Limb (tissue), 2 donors: ENCODE results near the gene SNX8.

ENCODE experiments used
- DNase-seq, 2 donors: peaks; one replicate each; pipeline ENCODE4 v3.0.0-alpha.2; 2016; ENCODE audit errors: extremely low spot score in 2 of 2

Gene SNX8

DNA sequence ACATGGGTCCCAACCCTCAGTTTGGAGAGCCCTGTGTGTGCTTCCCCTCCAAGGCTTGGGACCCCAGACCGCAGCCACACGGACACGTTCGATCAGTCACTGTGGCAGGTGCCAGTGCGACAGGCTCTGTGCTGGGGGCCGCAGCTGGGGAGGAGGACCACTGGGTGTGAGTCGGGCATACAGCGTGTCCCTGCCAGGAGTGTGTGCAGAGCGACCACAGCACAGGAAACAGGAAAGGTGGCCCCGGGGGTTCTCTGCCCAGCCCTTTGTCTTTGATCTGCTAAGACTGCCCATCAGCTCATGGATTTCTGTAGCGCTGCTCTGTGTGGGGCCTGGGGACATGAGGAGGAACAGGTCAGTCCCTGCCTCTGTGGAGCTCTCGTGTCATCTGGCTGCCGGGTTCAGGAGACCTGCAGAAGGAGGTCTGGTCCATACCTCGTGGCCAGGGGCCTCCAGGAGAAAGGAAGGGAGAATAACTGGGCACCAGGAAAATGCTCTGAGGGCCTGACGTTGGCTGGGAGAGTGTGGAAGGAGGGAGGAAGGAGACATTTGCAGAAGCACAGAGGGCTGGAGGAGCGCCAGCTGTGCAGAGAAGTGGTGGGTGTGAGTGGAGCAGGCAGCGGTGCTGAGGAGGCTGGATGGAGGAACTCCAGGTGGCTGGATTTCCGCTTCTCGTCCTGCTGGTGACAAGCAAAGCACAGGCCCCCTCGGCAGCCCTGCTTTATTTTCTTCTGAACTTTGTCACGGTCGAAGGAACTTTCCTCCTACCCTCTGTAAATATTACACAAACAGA lies 68.2 kb downstream of the SNX8 start:
- DNase-seq, result peak in 1 of 2 donors; percentile 23

DNA sequence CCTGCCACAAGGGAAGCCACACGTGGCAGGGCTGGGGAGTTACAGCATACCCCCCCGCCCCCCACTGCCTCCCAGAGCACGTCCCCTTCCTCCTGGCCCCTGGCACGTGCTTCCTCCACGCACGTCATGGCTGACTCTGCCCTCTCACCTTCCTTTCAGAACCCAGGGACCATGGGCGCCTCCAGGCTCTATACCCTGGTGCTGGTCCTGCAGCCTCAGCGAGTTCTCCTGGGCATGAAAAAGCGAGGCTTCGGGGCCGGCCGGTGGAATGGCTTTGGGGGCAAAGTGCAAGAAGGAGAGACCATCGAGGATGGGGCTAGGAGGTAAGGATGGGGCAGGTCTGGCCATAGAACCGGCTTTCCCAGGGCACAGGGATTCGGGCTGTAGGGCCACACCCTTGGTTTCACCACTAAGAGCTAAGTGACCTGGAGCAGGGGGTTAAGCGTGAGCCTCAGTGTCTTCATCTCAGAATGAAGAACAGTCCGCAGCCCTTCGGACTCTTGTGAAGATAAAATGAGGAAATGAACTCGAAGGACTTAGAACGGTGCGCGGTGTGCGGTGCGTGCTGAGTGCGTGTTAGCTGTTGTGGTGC lies 69.7 kb downstream of the SNX8 start:
- DNase-seq, result no peak

DNA sequence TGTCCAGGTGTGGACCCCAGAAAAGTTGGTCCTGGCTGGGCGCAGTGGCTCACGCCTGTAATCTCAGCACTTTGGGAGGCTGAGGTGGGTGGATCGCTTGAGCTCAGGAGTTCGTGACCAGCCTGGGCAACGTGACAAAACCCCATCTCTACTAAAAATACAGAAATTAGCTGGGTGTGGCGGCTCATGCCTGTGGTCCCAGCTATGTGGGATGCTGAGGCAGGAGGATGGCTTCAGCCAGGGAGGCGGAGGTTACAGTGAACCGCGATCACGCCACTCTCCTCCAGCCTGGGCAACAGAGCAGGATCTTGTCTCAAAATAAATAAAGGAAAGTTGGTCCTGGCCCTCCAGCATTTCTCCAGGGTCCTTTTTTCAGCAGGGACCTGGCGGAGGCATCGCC lies 70.8 kb downstream of the SNX8 start:
- DNase-seq, result no peak

DNA sequence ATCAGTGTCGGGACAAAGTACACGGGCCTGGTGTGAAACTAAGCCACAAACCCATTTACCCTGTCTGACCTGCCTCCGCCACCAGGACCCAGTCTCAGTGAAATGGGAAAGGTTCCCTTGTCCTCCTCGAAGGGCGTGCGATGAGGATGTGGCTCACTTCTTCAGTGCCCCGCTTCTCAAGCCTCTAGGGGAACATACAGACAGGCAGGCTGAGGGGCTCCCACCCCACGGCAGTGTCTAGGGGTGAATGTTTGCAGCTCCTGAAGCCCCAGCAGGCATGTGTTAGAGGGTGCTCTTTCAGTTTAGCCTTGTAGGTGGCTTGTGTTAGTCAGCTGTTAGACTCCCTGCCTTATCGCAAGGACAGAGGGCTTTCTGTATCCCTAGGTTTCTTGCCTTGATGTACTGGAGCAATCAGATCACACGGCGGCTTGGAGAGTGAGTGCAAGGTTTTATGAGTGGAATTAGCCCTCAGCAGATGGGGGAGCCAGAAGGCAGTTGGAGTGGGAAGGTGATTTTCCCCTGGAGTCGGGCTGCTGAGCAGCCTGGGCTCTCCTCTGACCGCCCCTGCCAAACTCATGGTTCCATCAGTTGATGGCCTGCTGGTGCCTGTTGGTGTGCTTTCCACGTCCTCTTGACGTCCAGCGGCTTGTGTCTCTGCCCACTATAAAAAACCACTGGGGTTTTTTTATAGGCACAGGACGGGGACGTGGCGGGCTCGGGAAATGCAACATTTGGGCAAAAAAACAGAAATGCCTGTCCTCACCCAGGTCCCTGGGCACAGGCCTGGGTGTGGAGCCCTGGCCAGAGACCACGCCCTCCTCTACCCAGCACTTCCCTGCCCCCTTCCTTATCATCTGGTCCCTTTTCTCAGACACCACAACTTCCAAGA lies 71.5 kb downstream of the SNX8 start:
- no peak for DNase-seq

DNA sequence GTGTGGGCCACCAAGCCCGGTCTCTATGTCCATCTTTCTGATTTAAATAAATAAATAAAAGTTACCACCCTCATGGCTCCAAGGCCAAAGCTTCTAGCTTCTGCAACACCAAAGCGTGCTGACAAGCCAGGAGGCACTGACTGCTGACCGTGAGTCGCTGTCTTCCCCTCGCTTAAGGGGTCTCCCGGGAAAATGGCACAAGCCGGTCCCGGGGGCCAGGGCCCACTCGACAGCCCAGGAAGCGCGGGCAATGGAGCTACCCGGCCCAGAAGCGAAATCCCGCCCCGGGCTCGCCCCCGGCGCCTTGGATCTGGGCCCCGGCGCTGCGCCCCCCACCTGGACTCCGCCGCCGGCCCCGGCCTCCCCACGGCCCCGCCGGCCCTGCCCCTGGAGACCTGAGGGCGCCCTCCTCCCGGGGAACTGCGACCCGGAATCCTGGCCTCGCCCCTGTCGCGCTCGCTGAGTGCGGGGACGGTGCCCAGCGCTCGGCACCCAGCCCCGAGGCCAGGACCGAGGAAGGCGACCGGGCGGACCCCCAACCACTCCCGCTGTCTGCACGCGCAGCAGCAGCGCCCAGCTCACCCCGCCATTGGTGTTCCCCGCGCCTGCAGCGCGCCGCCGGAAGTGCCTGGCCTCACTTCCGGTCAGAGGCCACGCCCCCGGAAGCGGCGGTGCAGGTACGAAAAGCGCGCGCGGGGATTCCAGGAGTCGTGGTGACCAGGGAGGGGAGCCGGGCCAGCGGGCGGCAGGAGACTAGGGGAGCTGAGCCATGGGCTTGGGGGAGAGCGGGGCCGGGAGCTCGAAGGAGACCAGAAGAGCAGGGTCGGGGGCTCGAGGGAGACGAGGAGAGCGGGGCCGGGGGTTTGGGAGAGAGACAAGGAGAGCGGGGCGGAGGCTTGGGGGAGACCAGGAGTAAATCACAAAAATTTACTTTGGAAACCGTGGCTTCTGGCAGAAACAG lies 72.4 kb downstream of the SNX8 start, which contains the start of the genes MRM2 and NUDT1:
TSS of gene MRM2 (minus strand) at position 626 of the 961 bp plus-strand sequence. CDS start at position 590, 36 bp downstream.
TSS of gene NUDT1 (plus strand) at position 647 of the 961 bp plus-strand sequence. CDS start 2,349 bp downstream, outside the sequence.
- DNase-seq, result peak; percentile 83 to 88

DNA sequence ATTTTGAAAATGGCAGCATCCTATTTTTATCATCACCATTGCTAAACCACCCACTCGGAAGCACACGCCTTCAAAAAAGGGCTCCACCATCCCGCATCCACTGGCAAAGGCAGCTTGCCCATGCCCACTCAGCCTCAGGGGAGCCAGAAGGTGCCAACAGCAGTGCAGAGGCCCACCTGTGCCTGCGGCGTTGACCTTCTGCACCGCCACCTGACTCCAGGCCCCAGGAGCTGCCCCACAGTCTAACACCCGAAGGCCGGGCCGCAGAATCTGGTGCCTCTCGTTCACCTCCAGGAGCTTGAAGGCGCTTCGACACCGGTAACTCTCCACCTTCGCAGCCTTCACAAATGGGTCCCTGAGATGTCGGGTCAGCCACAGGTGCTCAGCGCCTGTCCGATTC lies 75.0 kb downstream of the SNX8 start:
- no peak for DNase-seq

DNA sequence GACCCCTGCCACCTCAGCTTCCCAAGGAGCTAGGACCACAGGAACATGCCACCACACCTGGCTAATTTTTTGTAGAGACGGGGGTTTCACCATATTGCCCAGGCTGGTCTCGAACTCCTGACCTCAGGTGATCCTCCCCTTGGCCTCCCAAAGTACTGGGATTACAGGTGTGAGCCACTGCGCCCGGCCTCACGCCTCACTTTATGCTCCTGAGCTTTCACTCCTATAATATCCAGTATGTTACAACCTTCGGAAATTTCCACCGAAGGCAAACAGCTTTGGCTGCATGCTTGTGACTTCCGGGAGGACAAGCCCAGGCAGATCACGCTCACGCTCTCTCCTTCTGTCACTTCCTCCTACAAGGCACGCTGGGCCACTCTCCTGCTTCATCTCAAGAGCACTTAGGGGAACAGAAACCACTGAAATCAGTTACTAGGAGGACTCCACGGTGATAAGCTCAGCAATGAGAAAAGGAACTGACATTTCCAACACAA lies 77.1 kb downstream of the SNX8 start:
- no peak for DNase-seq

DNA sequence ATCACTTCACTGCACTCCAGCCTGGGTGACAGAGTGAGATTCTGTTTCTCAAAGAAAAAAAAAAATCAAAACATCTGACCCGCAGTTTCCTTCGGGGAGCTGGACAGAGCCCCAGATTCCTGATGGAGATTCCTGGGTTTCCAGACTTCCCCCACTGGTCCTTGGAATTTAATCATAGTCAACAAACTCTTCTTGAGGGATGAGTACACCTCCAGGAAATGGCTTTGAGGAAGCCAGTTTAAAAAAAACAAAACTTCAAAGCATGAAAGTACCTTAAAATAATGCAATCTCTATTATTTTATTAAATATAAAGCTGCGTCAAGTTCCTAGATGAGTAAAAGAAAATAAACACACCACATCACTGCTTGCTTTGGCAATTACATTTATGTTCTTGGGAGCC lies 80.3 kb downstream of the SNX8 start:
- DNase-seq, result no peak

DNA sequence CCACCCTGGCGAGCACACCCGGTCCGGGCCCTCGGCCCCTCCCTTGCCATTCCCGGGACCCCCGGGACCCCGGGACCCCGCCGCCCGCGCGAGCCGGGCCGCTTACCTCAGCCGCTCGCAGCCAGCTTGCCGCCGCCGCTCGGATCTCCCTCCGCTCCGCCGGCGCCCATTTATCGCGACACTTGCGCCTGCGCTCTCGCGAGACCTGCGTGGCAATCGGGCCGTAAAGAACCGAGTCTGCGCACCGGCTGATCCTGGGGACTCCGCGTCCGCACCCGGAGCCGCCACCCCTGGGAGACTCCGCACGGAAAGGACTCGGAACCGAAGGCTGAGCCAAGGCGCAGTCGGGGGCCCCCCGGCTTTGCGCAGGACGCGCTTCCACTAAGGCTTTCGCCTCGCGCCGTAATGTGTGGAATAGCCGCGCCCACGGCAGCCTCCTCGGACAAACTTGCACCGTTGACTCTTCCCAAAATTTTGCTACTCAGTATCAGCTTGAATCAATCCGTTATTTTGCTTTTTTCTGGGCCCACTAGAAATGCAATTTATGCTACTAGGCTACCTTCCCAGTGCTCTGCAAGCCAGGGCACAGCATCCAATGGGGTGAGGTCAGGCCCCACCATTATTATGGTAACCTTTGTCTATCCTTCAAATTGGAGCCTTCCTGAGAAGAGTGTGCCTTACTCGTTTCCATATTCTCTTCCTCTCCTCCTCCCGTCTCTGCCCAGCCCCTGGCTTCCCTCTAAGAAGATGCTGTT lies 81.3 kb downstream of the SNX8 start, which contains the start of gene MAD1L1:
TSS of gene MAD1L1 (minus strand) at position 180 of the 755 bp plus-strand sequence. CDS start 2,812 bp downstream, outside the sequence.
- peak; percentile 86 to 94 for DNase-seq

DNA sequence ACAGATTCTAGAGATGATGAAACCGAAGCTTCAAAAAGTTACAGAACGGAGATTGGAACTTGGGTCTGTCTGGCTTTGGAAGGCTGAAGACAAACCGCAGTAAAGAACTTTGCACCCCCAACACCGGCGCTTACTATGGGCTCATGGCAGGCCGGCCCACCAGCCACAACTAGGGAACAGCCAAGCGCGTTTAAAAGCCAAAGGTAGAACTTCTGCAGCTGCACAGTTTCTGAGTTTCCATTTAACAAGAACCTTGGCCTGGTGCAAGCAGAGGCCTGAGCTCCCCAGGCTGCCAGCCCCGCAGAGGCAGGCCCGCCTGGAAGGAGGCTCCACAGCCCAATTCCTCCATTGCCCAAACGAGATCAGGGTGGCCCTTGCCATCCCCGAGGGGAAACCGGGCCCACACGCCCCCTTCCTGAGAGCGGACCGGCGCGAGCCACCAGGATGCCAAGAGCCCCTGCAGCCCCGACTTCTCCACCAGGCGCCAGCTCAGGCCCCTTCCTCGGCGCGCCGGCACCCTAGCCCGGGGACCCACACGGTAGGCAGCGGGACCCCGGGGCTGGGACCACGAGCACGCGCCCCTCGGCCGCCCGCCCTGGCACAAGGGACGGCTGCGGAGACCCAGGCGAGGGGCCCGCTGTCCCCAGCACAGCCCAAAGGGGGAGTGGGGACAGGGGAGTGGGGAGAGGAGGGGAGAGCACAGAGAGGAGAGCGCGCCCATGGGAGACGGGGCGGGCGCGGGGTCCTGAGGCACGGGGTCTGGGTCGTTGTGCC lies 82.1 kb downstream of the SNX8 start:
- DNase-seq, result no peak

DNA sequence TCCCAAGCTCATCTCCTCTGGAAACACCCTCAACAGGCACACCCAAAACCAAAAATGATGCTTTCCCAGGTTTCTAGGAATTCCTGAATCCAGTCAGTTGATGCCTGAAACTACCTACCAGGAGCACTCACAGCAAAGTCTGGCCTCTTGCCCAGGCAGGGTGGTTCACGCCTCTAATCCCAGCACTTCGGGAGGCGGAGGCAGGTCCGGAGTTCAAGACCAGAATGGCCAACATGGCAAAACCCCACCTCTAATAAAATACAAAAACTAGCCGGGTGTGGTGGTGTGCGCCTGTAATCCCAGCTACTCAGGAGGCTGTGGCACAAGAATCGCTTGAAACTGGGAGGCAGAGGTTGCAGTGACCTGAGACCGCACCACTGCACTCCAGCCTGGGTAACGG lies 83.4 kb downstream of the SNX8 start:
- no peak for DNase-seq

DNA sequence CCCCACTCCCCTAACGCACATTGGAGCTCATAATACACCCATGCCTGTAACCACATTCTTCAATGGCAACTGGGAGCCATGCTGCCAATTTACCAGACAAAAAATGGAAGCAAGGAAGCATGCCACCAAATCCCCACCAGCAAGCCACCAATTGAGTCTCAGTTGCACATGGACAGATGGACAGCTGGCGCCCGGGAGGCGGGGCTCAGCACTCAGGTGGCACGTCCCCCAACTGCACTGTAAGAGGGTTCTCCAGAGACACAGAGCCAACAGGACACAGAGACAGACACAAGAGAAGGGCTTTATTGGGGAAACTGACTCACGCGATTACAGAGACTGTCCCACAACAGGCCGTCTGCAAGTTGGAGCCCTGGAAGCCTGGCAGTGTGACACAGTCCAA lies 84.0 kb downstream of the SNX8 start:
- DNase-seq, result no peak

DNA sequence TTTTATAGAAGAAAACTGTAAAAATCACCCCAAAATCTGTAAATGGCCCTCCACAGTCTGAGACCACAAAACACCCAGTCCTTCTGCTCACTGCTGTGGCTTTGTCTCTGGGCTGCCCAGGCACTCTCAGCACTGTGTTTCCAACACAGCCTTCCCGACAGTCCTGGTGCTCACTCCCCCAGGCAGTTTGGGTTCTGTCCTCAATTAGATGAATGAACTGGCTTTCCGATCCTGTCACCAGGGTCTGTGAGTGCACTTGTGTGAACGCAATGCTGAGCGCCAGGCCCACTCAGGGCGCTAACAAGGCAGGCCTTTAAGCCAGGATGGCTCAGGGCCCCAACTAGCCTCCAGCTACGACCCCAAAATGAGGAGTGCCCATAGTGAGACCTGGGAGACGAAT lies 84.8 kb downstream of the SNX8 start:
- no peak for DNase-seq

DNA sequence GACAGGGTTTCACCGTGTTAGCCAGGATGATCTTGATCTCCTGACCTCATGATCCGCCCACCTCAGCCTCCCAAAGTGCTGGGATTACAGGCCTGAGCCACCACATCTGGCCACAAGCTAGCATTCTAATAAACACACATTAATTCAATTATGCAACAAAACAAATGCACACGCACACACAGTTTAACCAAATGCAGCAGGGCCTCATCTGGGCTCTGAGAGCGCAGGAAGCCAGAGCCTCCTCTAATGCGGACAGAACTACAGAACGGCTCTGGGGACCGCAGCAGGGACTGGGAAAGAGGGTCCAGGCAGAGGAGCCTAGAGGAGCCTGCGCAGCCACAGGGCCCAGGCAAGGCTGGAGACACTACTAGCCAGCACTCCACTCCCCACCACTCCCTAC lies 85.3 kb downstream of the SNX8 start:
- no peak for DNase-seq

DNA sequence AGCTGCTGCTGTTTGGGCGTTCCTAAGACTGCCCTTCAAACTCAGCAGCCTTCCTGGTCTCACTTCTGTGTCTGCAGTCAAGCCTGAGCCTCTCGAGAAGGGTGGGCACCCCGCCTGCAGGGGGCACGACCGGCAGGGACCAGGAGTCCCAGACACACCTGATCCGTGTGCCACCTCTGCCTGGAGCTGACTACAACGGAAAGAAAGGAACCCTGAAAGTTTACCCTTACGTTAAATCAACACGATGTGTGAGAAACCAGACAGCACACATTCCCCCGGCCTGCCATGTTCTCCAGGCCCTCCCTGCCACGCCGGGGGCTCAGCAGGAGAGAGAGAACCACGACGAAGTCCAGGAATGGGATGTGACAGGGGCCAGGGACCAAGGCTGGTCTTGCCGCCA lies 86.5 kb downstream of the SNX8 start:
- no peak for DNase-seq

DNA sequence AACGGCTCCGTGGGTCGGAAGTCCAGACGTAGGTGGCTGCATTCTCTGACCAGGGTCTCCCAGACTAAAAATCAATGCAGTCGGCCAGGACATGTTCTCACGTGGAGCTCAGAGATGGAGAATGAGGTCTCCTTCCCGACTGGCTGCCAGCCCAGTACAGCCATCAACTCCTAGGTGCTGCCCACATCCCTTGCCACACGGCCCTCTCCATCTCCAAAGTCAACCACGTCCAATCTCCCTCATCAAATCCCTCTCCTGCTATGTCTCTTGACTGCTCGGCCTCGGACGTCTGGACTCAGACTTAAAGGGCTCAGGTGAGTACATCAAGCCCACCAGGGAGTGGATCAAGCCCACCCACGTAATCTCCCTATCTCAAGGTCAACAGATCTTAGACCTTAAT lies 88.4 kb downstream of the SNX8 start:
- no peak for DNase-seq

DNA sequence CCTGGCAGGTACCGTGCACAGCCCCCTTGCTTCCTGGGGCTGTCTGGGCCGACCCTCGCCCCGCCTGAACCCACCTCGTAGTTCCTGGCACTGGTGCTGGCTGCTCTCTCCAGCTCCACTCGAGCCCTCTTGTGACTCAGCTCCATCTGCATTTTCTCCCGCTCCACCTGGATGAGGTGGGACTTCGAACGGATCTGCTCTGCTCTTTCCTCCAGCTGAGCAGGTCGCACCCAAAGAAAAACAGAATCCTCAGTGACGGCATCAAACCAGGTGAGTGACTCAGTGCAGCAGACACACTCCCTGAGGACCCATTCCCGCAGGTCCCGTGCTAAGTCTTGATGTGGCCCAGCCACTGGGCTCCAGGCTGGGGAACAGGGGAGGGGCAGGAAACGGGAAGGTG lies 88.9 kb downstream of the SNX8 start:
- no peak for DNase-seq

DNA sequence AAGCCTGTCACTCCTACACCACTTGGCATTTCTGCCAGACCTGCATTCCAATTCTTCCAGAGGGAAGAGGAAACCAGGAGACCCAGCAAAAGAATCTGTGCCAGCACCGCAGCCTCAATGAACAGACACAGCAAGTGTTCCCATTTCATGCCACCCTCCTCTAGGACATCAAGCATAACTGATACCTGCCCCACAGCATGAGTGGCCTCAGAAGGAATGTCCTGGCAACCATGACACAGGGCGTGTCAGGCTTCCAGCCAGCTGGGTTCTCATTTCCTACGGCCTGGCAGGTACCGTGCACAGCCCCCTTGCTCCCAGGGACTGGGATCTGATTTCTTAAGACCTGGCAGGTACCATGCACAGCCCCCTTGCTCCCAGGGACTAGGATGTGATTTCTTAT lies 89.3 kb downstream of the SNX8 start:
- no peak for DNase-seq

DNA sequence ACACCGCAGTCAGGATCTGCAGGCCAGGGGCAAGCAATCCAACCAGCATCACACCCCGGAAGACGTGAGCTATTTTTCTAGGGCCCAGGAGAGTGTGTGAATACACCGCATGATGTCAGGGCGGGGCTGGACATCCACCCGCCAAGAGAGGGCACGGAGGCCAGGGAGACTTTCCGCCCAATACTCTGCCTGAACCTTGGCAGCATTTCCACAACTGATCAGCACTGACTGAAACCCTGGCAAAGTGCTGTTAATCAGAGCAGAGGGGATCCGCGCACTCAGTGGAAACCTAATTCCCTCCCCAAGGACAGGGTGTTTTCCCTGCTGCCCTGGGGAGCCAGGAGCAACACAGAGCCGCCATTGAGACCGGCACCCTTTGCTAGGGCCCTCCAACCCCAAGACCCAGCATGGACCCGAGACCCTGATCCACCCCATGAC lies 89.7 kb downstream of the SNX8 start:
- no peak for DNase-seq
